DND-41 (cell line): ENCODE data around the gene CREM.

Experiments
- ATAC-seq: fragments of 200-7000 bp; cut with Tn5 transposase; 3 replicates; pipeline ENCODE4 v1.9.1; 2021; ENCODE audit warnings: low read depth; ENCODE audit not compliant: insufficient read depth
- DNase-seq: peaks from one replicate; pipeline ENCODE4 v3.0.0-alpha.2; 2020
- H2AFZ ChIP-seq: 2 replicates; pipeline ENCODE4 v1.6.0; 2012; ENCODE audit warnings: low read depth, low read length
- H3K27ac ChIP-seq: 2 replicates; pipeline ENCODE4 v1.5.1; 2012; ENCODE audit warnings: low read length, inconsistent platforms
- H3K27me3 ChIP-seq: fragments of 200-600 bp; sonication (generic); 2 replicates; pipeline ENCODE4 v1.6.0; 2012; ENCODE audit warnings: low read length, mild to moderate bottlenecking, inconsistent platforms; ENCODE audit not compliant: insufficient read depth, poor library complexity
- H3K36me3 ChIP-seq: 2 replicates; pipeline ENCODE4 v1.5.1; 2012; ENCODE audit warnings: low read length, inconsistent platforms; ENCODE audit not compliant: insufficient read depth
- H3K4me1 ChIP-seq: 2 replicates; pipeline ENCODE4 v1.5.1; 2012; ENCODE audit warnings: mild to moderate bottlenecking, low read length; ENCODE audit not compliant: insufficient read depth
- H3K4me2 ChIP-seq: 2 replicates; pipeline ENCODE4 v1.6.0; 2012; ENCODE audit warnings: mild to moderate bottlenecking, moderate library complexity, low read length, inconsistent platforms; ENCODE audit not compliant: insufficient read depth
- H3K4me3 ChIP-seq, 2 experiments: fragments of 200-600 bp in 1 of 2; shearing (Covaris generic) in 1 of 2; 2 replicates each; pipeline ENCODE4 v1.5.1; 2012 to 2016; ENCODE audit warnings: inconsistent platforms in 2 of 2, low read length in 2 of 2, mild to moderate bottlenecking in 2 of 2, low read depth in 1 of 2, moderate library complexity in 1 of 2
- H3K79me2 ChIP-seq: 2 replicates; pipeline ENCODE4 v1.6.0; 2012; ENCODE audit warnings: low read length, inconsistent platforms; ENCODE audit not compliant: insufficient read depth
- H3K9ac ChIP-seq: 2 replicates; pipeline ENCODE4 v1.6.0; 2012; ENCODE audit warnings: low read depth, mild to moderate bottlenecking, inconsistent platforms, low read length, moderate library complexity
- H3K9me3 ChIP-seq: 2 replicates; pipeline ENCODE4 v1.5.1; 2012; ENCODE audit warnings: low read length, moderate library complexity, mild to moderate bottlenecking, inconsistent platforms; ENCODE audit not compliant: insufficient read depth, severe bottlenecking
- H4K20me1 ChIP-seq: 2 replicates; pipeline ENCODE4 v1.6.0; 2012; ENCODE audit warnings: low read length; ENCODE audit not compliant: insufficient read depth
- CTCF ChIP-seq: IDR thresholded peaks from 2 replicates; pipeline ENCODE4 v1.5.1; 2012; ENCODE audit warnings: borderline replicate concordance, low read length, moderate library complexity, mild to moderate bottlenecking; ENCODE audit not compliant: poor library complexity, severe bottlenecking; ENCODE audit errors: extremely low read depth
- EZH2 ChIP-seq: IDR thresholded peaks from 3 replicates; pipeline ENCODE4 v1.6.1; 2012; ENCODE audit warnings: borderline replicate concordance, low read depth, mild to moderate bottlenecking, moderate library complexity, low read length, inconsistent platforms; ENCODE audit not compliant: severe bottlenecking

CREM gene

GRCh38 chr10:35251373-35252100 lies 124.9 kb downstream of the CREM start:
- Histone ChIP-seq H3K4me3 (no peak overlapping the region), H3K27ac (no peak overlapping the region), H3K9me3 (no peaks in the 10 kb centered on the region), H3K36me3 (no peaks in the 10 kb centered on the region), H2AFZ (no peak overlapping the region), H4K20me1 (no peaks in the 10 kb centered on the region), H3K4me1 (no peaks in the 10 kb centered on the region), H3K4me2 (no peak overlapping the region), H3K9ac (no peak overlapping the region), H3K79me2 (no peaks in the 10 kb centered on the region), H3K27me3 (no peaks in the 10 kb centered on the region)
- no peak for DNase-seq
- no peak for ATAC-seq
- TF ChIP-seq CTCF (no peak), EZH2 (no peak)

- Histone ChIP-seq H3K4me2 (no peak overlapping the region), H3K79me2 (no peaks in the 10 kb centered on the region), H3K9me3 (no peaks in the 10 kb centered on the region), H3K9ac (no peak overlapping the region), H3K27ac (no peak overlapping the region), H3K36me3 (no peaks in the 10 kb centered on the region), H4K20me1 (no peaks in the 10 kb centered on the region), H3K4me1 (no peaks in the 10 kb centered on the region), H3K4me3 (no peak overlapping the region), H2AFZ (no peak overlapping the region), H3K27me3 (no peaks in the 10 kb centered on the region)
- TF ChIP-seq EZH2 (no peak), CTCF (no peak)
- DNase-seq: no peak
- ATAC-seq: no peak
Measured at GRCh38 chr10:35257057-35257983, 130.7 kb downstream of the CREM start.

GRCh38 chr10:35259769-35260397 lies 133.2 kb downstream of the CREM start:
- ATAC-seq: no peak

More at GRCh38 chr10:35259769-35260397, 133.2 kb downstream of the CREM start:
- Histone ChIP-seq H3K4me1 (no peaks in the 10 kb centered on the region), H3K27ac (no peak overlapping the region), H4K20me1 (no peaks in the 10 kb centered on the region), H3K4me2 (no peak overlapping the region), H3K27me3 (no peaks in the 10 kb centered on the region), H3K9ac (no peak overlapping the region), H3K79me2 (no peaks in the 10 kb centered on the region), H2AFZ (no peak overlapping the region), H3K36me3 (no peaks in the 10 kb centered on the region), H3K4me3 (no peak overlapping the region), H3K9me3 (no peaks in the 10 kb centered on the region)
- no peak for TF ChIP-seq CTCF
- TF ChIP-seq EZH2: no peak
- DNase-seq: no peak
